ENCODE results near the gene PROC. TPM values are rescaled to one million over a fixed set of nuclear protein-coding genes. Genes with fewer than 3 reads are reported as not detected.
A peak's percentile ranks its signal among the peaks of the same experiment; 100 is the strongest.

The PROC gene
- polyA plus RNA-seq, 3 donors, result 1.8 to 5.4 (median 3.2) TPM

- no peak for DNase-seq (ENCODE audit: low read depth in 3 of 3, low spot score in 2 of 3)
These were observed 35.4 kb downstream of the PROC start for GRCh38 chr2:127453392-127454171.

- DNase-seq (ENCODE audit: low read depth in 3 of 3, low spot score in 2 of 3), result peak in 1 of 3 donors; percentile 34
These were observed 36.7 kb downstream of the PROC start for GRCh38 chr2:127454595-127455565.

GRCh38 chr2:127455566-127456493, 37.6 kb downstream of the PROC start:
- no peak for DNase-seq (ENCODE audit: low read depth in 3 of 3, low spot score in 2 of 3)

- DNase-seq (ENCODE audit: low read depth in 3 of 3, low spot score in 2 of 3), result no peak
These were observed 38.7 kb downstream of the PROC start for GRCh38 chr2:127456960-127457359.

- no peak for DNase-seq (ENCODE audit: low read depth in 3 of 3, low spot score in 2 of 3)
These were observed 44.2 kb downstream of the PROC start for GRCh38 chr2:127462461-127462860.

- DNase-seq (ENCODE audit: low read depth in 3 of 3, low spot score in 2 of 3), result no peak
These were observed 45.1 kb downstream of the PROC start for GRCh38 chr2:127463155-127463991.

GRCh38 chr2:127464470-127465257, 46.4 kb downstream of the PROC start:
- DNase-seq (ENCODE audit: low read depth in 3 of 3, low spot score in 2 of 3), result no peak

GRCh38 chr2:127465258-127465657, 47.0 kb downstream of the PROC start:
- no peak for DNase-seq (ENCODE audit: low read depth in 3 of 3, low spot score in 2 of 3)

GRCh38 chr2:127469051-127469450, 50.8 kb downstream of the PROC start:
- no peak for DNase-seq (ENCODE audit: low read depth in 3 of 3, low spot score in 2 of 3)

GRCh38 chr2:127469974-127470373, 51.7 kb downstream of the PROC start:
- DNase-seq (ENCODE audit: low read depth in 3 of 3, low spot score in 2 of 3), result no peak

GRCh38 chr2:127471286-127471988, 53.2 kb downstream of the PROC start:
- DNase-seq (ENCODE audit: low read depth in 3 of 3, low spot score in 2 of 3), result no peak

GRCh38 chr2:127472268-127472667, 54.0 kb downstream of the PROC start:
- no peak for DNase-seq (ENCODE audit: low read depth in 3 of 3, low spot score in 2 of 3)

GRCh38 chr2:127475788-127476187, 57.6 kb downstream of the PROC start:
- no peak for DNase-seq (ENCODE audit: low read depth in 3 of 3, low spot score in 2 of 3)

Other genes with a start within 250 kb of the PROC start
- 1 to 10 TPM; 5.8 to 7.1 (median 6.3) TPM for gene CYP27C1, start 198.1 kb upstream of the PROC start, polyA plus RNA-seq (ENCODE audit: insufficient read length in 3 of 3)
- 10 to 100 TPM; 70.4 to 79.7 (median 70.7) TPM for gene ERCC3, start 124.3 kb upstream of the PROC start, polyA plus RNA-seq (ENCODE audit: insufficient read length in 3 of 3)
- 10 to 100 TPM; 23.2 to 25.4 (median 23.7) TPM for gene MAP3K2, start 30.5 kb upstream of the PROC start, polyA plus RNA-seq (ENCODE audit: insufficient read length in 3 of 3)
- 10 to 100 TPM; 72.3 to 77.6 (median 76.5) TPM for gene IWS1, start 108.1 kb downstream of the PROC start, polyA plus RNA-seq (ENCODE audit: insufficient read length in 3 of 3)
- gene MYO7B, start 117.3 kb downstream of the PROC start, polyA plus RNA-seq (ENCODE audit: insufficient read length in 3 of 3), result 10 to 100 TPM; 18.0 to 22.3 (median 19.9) TPM
- under 1 TPM; 0.29 to 0.53 (median 0.51) TPM for gene GPR17, start 227.7 kb downstream of the PROC start, polyA plus RNA-seq (ENCODE audit: insufficient read length in 3 of 3)

Measured in right renal cortex interstitium (tissue), 3 donors.